Measurements from ENCODE around the gene ZCCHC3.

GRCh38 chr20:312067-312466, 14.7 kb downstream of the ZCCHC3 start:
- TF ChIP-seq POLR2A (IDR thresholded peaks at IDR 0.05; ENCODE audit: low read depth, low read length), result no peak
- no peak for TF ChIP-seq POLR2AphosphoS5 (IDR thresholded peaks at IDR 0.05; ENCODE audit: low read depth, low read length)
- TF ChIP-seq TAF1 (IDR thresholded peaks at IDR 0.05; ENCODE audit: borderline replicate concordance, low read depth, low read length), result no peak
